Hematopoietic multipotent progenitor cell treated with erythropoietin and hydrocortisone succinate and interleukin-3 and kit ligand, for 8 days (in vitro differentiated cells): ENCODE measurements around the gene NCOA5.
A peak's percentile ranks its signal among the peaks of the same experiment; 100 is the strongest.

Experiments used
- DNase-seq: peaks from one replicate; pipeline ENCODE4 v3.0.0-alpha.2; 2015

The NCOA5 gene

GRCh38 chr20:46089417-46090388, at the start of gene NCOA5:
Gene NCOA5, minus strand, starts transcription at chr20:46089962. Its CDS starts 10,538 bp downstream, at chr20:46079424.
- DNase-seq: peak; percentile 96

DNA sequence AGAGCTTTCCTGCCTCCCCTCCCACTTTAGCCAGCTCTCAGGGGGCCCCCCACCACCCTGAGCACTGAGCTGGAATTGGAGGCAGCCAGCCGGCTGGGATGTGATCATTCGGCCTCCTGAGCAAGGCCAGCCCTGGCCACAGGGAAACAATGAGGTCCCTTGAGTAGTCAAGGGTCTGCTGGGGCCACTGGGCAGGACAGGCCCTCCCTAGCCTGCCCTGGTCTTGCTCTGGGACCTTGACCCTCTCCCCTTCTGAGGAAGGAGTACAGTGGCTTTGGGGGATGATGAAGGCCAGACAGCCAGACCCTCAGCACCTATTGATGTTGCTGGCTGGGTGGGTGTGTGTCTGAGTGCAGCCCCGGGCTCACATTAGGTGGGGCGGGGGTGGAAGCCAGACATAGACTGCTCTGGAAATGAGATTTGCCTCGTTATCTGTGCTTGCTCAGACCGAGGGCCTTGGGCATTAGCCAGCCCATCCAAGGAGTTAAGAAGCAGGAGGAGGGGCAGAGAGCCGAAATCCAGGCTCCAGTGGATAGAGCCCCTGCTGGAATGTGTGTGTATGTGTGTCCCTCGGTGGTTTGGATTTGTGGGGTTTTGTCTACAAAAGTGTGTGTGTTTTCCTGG, 49.6 kb upstream of the NCOA5 start:
- no peak for DNase-seq

GRCh38 chr20:46137816-46138215, 48.1 kb upstream of the NCOA5 start:
- no peak for DNase-seq

GRCh38 chr20:46135856-46136633, 46.3 kb upstream of the NCOA5 start:
- DNase-seq: no peak

DNA sequence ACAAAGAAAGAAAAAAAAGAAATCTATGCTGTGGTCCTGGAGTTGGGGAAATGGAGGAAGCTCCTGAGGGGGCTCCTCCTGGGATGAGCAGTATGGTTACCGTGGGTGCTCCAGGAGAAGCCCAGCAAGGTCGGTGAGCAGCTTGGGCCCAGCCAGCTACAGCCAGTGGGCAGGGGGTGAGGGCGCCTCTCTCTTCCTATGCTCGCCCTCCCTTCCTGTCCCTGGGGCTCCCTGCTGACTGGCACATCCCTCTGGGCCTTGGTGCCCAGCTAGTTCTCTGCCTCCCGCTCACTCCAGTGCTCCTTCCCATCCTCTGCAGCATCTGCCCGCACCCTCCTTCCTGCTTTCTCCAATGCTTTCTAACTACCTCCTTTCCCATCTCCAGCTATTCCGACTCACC, 45.0 kb upstream of the NCOA5 start:
- DNase-seq: no peak

- no peak for DNase-seq
Measured at GRCh38 chr20:46133886-46134654, 44.3 kb upstream of the NCOA5 start.

DNA sequence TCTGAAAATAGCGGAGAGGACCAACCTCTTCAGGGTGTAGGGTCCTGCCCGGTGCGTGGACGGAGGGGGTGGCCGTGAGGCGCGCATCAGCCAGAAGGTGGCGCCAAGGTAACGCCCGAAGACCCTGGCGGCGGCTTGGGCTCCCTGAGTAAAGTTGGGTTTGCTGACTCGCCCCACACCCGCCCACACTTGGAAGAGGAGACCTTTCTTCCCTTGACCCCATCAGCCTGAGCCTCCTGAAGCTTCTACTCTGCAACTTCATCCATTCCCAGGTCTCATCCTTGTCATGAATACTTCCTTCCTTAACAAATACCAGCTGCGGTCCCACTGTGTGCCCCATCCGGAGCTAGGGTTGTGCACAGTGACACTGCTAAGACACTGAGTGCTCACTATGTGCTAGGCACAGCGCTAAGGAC, 43.0 kb upstream of the NCOA5 start:
- peak; percentile 54 for DNase-seq

GRCh38 chr20:46131396-46131795, 41.6 kb upstream of the NCOA5 start:
- DNase-seq: no peak

- DNase-seq: no peak
Measured at GRCh38 chr20:46130534-46130933, 40.8 kb upstream of the NCOA5 start.

DNA sequence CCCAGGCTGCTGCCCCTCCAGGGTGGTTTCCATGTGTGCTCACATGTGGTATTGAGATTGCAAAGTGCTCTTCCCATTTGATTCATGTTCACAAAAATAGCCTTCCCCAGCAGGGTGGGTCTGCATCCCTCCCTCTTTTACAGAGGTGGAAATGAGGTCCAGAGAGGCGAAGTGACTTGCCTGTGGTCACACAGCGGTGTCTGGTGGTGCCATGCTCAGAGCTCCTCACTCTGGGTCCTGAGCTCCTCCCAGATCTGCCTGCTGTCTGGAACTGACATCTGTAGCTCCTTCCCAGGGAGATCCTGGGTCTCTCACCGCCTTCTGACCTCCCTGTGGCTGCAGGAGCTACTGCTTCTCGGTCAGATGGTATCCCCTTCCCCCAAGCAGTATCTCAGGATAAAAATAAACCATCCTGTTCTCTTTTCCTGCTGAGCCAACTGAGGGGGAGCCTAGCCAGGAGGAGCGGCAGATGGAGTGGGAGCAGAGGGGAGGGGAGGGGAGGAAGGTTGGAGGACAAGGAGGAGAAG, 40.3 kb upstream of the NCOA5 start:
- no peak for DNase-seq

DNA sequence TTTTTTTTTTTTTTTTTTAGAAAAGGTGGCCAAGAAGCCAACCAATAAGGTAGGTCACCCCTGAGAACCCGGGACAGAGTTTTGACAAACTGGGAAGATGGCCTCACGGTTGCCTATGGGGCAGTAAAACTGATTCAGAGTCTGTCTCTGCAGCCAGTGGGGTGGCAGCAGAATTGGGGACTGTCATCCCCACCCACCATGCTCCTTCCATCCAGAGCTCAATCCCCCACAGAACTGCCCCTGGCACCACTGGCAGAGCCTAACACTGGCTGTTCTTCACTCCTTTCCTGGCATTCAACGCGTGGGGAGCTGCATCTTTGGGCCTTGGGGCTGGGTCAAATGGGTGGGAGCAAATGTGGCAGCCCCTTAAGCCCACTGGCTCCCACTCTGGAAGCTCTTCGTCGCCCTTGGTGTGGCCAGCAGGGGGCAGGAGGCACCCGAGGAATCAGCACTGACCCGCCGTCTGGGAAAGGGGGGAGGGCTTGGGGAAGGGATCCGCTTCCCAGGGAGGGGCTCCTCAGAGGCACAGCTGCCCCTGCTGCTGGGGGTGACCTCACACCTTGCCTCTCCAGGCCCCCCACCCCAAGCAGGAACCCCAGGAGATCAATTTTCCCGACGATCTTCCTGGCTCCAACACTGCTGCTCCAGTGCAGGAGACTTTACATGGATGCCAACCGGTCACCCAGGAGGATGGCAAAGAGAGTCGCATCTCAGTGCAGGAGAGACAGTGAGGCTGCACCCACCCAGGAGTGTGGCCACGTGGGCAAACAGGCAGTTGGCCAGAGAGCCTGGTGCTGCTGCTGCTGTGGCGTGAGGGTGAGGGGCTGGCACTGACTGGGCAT, 38.8 kb upstream of the NCOA5 start:
- peak; percentile 8 for DNase-seq

DNA sequence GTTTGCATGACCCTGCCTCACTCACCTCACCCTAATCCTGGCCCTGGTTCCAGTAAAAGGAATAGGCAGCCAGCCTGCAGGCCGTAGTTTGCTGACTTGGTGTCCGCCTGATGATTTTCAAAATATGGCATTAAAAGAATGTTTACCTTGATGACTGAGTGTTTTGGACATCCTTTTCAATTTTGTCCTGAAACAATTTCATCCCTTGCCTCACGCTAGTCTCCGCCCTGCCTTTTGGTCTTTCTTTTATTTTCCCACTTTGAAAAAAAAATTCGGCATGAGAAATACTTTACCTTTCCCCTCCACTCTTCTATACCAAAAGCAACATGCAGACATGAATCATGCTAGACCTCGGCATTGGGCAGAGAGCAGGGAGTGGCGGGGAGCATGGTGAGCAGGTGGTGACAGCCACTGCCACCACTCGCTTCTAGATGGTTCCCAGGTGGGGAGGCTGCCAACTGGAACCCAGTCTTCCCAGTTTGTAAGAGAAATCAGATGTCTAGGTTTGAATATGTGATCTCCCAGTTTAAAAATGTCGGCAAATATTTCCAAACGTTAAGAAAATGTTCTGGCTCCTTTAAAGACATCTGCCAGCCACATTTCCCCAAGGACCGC, 37.7 kb upstream of the NCOA5 start:
- no peak for DNase-seq

GRCh38 chr20:46126440-46127056, 36.8 kb upstream of the NCOA5 start:
- no peak for DNase-seq

DNA sequence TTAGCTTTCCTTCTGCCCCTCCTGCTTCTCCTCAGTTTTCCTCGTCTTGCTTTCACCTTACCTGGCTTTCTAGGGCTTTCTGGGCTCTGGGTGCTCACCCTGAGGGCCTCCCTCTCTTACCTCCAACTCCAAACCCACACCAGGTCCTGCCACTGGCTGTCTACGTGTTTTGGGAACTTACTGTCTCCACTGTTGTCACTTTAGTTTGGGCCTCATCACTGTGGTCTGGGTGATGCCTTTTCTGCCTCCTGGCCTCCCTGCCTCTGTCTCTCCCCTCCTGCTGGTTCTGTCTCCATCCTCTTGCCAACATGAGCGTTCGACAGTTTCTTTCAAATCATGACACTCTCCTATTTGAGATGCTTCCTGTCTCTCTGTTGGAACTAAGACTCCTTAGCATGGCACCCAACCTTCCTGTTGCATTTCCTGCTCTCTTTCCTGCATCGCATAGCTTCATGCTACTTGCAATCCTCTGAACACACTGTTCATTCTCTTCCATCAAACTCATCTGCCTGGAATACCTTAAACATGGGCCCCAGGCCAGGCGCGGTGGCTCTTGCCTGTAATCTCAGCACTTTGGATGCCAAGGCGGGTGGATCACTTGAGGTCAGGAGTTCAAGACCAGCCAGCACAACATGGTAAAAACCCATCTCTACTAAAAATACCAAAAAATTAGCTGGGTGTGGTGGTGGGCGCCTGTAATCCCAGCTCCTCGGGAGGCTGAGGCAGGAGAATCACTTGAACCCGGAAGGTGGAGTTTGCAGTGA, 33.9 kb upstream of the NCOA5 start:
- no peak for DNase-seq

DNA sequence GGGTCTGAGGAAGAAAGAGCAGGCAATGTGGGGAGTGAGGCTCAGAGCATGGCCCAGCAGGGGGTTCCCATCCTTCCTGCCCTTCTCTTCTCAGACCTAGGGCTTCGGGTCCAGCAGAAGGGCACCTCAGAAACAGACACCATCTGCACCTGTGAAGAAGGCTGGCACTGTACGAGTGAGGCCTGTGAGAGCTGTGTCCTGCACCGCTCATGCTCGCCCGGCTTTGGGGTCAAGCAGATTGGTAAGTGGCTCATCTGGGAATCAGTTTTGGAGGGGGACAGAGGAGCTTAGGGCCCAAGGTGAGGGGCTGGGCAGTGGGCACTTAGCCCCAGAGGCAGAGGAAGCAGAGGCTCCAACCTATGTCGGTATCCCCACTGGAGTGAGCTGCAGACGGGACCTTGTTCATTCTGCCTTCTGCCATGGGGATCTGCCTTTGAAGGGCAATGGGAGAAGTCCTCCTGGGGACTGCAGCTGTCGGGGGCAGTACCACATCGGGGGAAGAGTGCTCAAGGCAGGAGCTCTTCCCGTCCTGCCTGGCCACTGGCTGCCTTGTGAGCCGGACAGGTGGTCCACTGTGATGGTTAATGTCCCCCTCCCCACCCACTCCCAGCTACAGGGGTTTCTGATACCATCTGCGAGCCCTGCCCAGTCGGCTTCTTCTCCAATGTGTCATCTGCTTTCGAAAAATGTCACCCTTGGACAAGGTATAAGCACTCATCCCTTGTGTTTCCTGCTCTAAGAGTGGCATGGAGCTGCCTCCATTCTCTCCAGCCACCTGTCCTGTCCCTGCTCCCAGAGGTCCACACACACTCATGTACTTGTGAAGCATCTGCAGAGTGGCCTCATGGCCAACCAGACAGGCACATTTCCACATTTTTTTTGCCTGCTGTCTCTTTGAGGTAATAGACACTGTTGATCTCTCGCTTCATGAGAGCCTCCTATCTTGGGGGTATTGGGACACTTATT, 33.0 kb upstream of the NCOA5 start:
- DNase-seq: no peak

DNA sequence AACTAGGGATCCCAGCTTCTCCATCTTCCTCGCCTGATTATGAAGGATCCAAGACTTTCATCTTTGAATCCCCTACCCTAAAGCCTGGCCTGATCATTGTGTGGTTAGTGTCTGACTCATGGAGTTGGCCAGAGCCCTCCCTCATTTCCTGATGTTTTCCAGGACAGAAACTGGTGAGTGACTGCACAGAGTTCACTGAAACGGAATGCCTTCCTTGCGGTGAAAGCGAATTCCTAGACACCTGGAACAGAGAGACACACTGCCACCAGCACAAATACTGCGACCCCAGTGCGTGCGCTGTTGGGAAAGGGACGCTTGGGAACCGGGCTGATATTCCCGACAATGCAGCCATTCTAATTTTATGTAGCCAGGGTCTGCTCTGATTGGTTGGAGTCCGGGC, 32.3 kb upstream of the NCOA5 start:
- no peak for DNase-seq

- DNase-seq: no peak
Measured at GRCh38 chr20:46121184-46121930, 31.6 kb upstream of the NCOA5 start.

- no peak for DNase-seq
Measured at GRCh38 chr20:46120136-46120535, 30.4 kb upstream of the NCOA5 start.
